Measurements from ENCODE around the gene RASAL3. TPM values are rescaled to one million over a fixed set of nuclear protein-coding genes. Genes with fewer than 3 reads are reported as not detected.
"Not testable (repeated sequence)": the region's sequence is repeated elsewhere in the genome, so short reads cannot be mapped to it uniquely, and the experiment has no call there.

The RASAL3 gene
- total RNA-seq, 1 donor: 66.8 TPM

DNA sequence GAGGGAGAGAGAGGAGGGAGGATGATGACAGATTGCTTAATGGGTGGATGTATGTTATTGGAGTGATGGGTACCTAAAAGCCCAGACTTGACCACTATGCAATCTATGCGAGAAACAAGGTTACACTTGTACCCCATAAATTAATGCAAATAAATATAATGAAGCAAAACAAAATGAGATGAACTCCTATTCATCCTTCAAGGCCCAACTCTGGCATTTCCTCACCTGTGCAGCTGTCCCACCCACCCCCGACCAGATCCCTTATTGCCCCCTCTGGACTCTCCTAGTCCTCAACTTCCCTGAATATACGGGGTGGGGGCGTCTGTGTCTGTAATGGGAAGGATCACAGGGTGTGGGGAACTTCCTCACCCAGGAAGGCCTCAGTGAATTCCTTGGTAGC, 10.8 kb upstream of the RASAL3 start:
- DNase-seq (ENCODE audit: low read depth in 2 of 3, low spot score in 2 of 3): no peak

DNA sequence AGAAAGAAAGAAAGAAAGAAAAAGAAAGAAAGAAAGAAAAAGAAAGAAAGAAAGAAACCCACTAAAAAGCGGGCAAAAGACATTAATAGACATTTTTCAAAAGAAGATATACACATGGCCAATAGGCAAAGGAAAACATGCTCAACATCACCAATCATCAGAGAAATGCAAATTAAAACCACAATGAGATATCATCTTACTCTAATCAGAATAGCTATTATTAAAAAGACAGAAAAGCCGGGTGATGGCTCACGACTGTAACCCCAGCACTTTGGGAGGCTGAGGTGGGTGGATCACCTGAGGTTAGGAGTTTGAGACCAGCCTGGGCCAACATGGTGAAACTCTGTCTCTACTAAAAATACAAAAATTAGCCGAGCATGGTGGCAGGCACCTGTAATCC, 9.5 kb upstream of the RASAL3 start:
- not testable (repeated sequence) for DNase-seq (ENCODE audit: low read depth in 2 of 3, low spot score in 2 of 3)

DNA sequence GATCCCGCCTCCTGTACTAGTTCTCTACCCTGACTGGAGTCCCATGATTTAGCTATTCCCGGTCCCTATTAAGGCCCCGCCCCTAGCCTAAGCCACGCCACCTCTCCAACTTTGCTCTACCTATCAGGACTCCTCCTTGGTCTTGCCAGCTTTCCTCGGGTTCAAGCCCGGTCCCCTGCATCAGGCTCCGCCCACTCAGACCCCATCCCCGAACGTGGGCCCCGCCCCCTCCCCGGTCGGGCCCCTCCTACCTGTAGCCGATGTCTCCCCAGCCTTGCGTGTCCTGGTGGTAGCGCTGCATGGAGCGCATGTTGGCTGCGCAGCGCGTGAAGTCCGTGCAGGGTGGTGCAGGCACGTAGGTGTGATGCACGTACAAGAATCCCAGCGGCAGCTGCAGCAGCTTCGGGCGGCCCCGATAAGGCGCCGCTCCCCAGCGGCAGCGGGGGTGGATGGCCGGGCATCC, 7.3 kb upstream of the RASAL3 start:
- DNase-seq (ENCODE audit: low read depth in 2 of 3, low spot score in 2 of 3): no peak

DNA sequence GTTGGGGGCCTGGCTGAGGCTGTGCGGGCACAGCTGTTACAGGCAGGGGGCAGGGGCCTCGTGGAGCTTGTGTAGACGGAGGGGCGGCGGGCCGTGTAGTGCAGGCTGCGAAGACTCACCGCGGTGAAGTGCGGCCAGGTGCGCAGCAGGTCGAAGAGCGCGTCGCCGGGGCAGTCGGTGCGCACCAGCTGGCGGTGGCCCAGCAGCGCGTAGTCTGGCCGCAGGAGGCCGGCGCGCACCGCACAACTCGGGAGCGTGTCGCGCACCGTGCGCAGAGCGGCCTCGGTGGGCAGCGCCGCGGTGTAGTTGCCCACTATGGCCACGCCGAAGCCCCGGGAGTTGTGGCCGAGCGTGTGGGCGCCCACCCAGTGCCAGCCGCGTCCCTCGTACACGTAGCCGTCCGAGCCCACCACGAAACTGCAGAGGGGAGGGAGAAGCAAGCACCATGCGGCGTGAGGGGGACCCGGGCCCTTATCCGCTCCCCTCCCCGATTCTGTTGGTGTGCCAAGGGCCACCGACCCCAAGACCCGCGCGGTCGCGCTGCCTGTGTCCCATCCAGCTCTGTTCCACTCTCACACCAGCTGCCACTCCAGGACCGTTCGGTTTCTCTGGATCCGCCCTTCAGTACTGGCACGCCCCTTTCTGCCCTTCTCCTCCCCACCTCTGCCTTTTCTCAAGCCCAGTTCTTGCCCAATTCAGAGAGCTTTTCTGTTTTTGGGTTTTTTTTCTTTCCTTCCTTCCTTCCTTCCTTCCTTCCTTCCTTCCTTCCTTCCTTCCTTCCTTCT, 5.4 kb upstream of the RASAL3 start:
- peak in 2 of 3 donors; percentile 63 to 75 for DNase-seq (ENCODE audit: low read depth in 2 of 3, low spot score in 2 of 3)

DNA sequence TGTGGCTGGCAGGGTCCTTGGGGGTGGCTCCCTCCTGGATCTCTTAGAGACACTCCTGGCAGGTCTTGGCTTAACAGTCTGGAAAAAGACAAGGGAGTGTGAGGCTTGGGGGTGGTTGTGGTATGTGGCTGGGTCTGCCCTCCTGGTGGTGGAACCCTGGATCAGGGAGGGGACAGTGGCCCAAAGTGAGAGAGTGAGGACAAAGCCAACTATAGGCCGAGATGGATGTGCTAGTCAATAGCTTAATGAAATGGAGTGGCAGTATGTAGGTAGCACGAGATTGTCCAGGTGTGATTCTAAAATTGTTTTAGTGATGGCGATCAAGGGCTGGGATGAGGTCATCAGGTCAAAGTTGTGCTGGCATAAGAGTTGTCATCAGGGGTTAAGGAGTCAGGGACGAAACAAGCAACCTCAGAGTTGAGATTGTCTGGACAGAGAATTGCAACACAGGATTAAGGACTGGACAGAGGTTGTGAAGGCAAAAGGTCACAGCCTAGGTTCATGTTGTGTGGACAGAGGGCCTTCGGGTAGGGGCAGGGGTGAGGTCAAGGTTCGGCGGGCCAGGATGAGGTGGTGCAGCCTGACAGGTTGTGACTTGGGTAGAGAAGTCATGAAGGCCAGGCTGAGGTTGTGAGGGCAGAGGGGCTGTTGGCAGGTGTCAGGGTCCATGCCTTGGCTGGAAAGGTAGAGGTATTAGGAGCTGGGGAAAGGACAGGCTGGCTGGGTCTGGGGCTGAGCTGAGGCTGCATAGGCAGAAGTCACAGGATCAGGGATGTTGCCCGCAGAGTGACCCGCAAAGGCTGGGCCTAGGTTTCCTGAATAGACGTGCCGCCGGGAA, 4.5 kb upstream of the RASAL3 start:
- DNase-seq (ENCODE audit: low read depth in 2 of 3, low spot score in 2 of 3): no peak

DNA sequence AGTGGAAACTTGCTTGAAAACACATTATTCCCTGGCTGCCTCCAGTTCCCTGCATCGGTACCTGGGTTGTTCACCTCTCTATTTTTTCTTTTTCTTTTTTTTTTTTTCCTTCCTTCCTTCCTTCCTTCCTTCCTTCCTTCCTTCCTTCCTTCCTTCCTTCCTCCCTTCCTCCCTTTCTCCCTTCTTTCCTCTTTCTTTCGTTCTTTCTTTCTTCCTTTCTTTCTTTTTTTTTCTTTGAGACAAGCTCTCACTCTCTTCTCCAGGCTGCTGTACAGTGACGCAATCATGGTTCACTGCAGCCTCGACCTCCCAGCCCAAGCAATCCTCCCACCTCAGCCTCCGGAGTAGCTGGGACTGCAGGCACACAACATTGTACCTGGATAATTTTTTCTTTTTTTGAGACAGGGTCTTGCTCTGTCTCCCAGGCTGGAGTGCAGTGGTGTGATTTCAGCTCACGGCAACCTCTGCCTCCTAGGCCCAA, 3.4 kb upstream of the RASAL3 start:
- DNase-seq (ENCODE audit: low read depth in 2 of 3, low spot score in 2 of 3): no peak

DNA sequence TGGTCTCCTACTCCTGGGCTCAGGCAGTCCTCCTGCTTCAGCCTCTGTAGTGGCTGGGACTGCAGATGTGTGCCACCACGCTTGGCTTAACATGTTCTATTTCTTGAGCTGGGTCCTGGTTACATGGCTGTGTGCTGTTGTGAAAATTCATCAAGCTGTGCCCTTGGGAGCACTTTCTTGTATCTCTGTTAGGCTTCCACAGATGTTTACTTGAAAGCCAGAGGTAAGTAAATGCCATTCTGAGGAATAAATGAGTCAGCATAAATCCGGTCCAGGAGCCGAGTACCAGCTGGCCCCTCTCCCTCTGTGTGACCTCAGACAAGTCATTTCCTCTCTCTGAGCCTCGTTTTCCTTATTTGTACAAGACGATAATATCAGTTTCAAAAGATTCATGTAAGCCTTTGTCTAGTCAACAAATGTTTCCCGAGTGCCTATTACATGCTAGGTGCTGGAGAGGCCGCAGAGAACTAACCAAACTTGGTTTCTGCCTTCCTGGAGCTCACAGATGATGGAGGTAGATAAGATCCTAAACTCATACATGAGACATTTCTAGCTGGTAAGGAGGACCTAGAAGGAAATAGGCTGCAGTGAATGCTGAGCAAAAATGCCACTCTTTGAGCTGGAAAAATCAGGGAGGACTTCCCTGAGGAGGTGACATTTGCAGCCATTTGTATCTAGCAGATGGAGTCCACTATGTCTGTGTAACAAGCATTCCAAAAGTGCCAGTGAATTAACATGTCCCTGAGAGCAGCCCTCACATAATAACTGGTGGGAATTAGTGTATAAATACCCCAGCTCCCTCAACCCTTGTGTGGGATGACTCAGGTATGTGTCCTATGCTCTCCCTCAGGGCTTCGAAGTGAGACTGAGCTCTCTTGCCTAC, 2.7 kb upstream of the RASAL3 start:
- DNase-seq (ENCODE audit: low read depth in 2 of 3, low spot score in 2 of 3): peak in 2 of 3 donors; percentile 90 to 96

DNA sequence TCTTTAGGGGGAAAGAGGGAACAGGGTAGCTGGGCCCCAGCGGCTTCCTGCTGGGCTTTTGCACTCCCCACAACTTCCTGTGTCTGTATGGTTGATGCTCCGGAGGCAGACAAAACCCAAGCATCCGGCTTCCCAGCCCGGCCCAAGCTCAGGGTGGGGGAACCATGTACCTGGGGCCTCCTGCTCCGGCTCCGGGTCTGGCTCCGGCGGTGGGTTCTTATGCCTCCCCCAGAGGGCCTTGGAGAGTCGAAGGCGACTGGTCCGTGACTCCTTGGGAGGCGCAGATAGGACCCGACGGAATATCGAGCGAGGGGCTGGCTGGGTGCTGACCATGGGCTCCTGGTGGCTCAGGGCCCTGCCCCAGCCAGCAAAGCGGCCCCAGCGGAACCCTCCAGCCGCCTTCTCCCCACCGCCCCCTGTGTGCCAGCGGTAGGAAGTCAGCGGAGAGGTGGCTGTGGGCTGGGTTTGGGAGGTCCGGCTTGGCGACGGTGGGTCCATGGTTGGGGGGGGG, 428 bp downstream of the RASAL3 start:
- DNase-seq (ENCODE audit: low read depth in 2 of 3, low spot score in 2 of 3): peak; percentile 57 to 86 (median 81)

DNA sequence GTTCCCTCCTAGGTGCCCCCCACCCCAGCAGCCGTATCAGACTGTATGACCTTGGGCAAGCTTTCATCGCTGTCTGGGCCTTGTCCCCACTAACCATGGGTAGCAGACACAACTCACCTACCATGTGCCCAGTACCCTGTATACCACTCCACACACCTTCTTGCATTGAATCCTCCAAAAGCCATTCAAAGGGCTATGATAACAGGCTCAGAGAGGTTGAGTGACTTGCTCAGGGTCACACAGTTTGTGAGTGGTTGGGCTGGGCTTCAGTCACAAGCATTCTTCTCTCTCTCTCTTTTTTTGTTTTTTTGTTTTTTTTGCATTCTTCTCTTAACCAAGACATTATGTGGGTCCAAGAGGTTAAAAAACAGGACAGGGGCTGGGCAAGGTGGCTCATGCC, 2.6 kb downstream of the RASAL3 start:
- no peak for DNase-seq (ENCODE audit: low read depth in 2 of 3, low spot score in 2 of 3)

DNA sequence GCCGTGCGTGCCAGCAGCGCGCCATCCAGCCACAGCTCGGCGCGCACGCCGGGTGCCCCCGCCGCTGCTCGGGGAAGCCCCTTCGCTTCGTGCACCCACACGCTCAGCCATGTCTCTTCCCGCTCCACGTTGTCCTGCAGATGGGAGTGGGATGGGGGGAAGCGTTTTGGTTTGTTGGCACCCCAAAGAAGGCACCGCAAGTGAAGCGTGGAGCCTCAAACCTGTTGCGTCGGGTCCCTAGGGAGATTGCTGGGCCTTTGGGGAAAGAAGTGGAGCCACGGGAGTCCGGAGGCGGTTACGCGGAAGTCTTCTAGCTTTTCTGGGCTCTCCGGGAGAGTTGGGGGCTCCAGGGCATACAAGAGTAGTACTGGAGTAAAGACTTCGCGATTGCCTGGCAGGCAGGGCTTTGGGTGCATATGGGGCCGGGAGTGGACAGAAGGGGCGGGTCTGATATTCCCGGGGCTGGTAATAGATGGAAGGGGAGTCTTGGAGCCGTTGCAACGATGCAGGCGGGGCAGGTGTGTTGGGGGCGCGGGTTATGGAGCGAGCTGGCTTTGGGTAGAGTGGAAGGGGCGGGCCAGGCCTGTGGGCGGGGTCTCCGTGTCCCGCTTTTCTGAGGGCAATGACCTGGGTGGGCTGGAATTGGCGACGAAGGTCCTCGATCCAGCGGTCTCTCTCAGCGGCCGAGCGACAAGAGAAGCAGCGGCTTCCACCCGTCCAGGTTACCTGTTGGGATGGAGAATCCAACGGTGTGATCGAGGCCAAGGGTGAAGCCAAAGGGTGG, 6.5 kb downstream of the RASAL3 start:
- no peak for DNase-seq (ENCODE audit: low read depth in 2 of 3, low spot score in 2 of 3)

DNA sequence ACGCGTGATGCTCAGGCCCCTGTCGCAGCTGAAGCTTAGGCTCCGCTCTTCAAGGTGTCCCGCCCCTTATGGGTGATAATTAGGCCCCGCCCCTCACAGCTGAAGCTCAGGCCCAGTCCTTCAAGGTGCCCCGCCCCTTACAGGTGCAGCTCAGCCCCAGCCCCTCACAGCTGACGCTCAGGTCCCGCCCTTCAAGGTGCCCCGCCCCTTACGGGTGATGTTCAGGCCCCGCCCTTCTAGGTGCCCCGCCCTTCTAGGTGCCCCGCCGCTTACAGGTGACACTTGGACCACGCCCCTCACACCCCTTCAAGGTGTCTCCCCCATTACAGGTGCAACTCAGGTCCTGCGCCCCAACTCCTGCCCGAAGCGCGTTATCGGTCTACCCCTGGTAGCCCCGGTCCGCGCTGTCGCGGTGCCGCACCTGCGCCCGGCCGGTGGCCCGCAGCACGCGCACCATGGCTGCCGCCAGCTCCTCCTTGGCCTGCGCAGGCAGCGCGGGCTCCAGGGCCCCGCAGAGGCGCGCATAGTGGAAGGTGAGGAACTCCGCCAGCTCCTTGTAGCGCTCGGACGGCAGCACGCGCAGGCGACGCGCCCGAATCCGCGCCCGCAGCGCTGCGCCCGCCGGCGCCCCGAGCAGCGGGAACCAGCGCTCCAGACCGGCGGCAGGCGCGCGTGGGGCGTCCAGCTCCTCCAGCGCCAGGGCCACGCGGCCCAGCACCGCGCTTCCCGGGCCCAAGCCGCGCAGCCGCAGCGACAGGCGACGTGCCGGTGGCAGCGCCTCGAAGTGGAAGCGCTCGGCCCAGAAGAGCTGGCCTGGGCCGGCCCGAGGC, 7.3 kb downstream of the RASAL3 start:
- DNase-seq (ENCODE audit: low read depth in 2 of 3, low spot score in 2 of 3): no peak

DNA sequence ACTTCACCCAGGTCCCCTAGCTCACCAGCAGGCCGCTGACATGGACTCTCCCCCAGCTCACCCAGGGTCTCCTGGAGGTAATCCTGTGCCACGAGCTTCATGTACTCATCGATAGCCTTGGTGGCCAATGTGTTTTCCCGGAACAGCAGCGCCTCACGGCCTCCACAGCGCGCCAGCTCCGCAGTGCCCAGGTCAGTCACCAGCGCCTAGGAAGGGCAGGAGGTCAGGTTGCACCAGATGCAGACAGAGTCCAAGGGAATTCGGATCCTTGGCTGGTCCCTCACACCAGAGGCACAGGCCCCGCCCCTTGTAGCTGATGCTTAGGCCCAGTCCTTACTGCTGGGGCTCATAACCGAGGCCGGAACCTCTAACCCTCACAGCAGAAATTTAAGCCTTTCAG, 7.9 kb downstream of the RASAL3 start:
- DNase-seq (ENCODE audit: low read depth in 2 of 3, low spot score in 2 of 3): no peak

DNA sequence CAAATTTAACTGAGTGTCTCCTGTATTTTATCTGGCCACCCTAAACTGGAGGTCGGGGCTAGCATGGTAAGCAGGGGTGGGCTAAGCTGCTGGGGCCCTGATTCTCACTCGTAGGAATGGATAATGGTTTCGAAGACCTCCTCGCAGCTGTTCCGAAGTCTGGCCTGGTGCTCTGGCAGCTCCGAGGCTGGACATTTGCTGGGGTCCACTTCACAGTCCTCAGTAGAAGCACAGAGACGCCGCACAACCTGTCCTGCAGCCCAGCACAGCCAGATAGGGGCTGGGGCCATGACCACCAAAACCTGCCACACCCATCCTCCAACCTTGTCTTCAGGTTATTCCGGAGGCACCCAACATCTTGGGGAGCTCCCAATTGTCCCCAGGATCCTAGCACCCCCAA, 8.3 kb downstream of the RASAL3 start:
- no peak for DNase-seq (ENCODE audit: low read depth in 2 of 3, low spot score in 2 of 3)

DNA sequence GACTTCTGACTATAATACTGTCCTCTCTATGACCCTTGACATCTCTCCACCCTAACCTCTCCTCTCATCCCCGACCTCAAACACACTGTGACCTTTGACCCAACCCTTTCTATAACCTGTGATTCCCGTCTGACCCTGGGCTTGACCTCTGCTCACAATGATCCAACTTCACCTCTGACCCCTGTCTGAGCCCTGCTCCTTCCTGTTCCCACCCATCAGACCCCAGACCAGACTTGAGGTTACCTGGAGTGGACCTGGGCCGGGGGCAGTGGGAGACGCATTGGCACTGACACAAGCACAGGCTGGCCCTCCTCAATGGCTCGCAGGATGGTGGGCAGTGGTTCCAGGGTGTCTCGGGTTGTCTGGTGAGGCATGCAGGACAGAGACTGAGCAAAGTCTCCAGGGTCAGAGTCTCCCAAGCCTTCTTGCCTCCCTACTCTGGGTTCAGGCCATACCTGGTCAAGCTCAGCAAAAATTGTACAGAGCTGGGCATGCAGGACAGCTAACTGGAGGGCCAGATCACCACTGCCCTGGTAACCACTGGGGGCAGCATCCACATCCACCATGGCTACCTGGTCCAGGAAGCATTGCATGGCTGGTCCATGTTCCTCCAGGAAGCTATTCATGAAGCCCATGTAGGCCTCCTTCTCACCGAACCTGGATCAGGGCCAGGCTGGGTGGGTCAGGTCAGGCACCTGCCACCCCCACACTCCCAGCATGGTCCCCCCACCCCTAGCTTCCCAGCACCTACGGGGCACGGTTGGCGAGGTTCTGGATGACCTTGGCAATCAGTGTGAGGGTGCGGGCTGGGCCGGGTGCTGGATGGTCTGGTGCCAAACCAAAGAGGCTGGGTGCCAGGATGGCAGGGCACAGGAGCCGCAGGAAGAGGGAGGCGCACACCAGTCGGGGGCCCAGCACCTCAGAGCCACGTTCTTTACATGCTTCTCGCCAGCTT, 10.2 kb downstream of the RASAL3 start:
- DNase-seq (ENCODE audit: low read depth in 2 of 3, low spot score in 2 of 3): no peak

DNA sequence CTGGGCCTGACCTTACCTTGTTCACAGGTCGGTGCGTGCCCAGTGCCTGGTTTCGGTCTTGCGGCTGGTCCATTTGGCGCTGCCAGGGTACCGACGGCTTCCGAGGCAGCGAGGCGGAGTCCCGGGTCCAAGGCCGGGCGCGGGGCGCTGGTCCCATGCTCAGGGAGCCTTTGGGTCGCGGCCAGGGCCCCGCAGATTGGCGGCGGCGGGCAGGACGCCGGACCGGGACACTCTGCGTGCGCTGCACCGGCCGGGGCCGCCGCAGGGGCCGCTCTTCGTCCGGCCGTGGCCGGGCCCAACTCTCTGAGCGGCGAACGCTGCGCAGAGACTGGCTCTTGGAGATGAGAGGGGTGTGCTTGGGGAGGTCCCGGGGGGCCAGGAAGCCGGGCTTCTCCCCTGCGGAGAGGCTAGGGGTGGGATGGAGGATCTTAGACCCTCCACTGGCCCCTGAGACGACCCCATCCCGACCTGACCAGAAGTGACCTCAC, 11.2 kb downstream of the RASAL3 start:
- no peak for DNase-seq (ENCODE audit: low read depth in 2 of 3, low spot score in 2 of 3)

DNA sequence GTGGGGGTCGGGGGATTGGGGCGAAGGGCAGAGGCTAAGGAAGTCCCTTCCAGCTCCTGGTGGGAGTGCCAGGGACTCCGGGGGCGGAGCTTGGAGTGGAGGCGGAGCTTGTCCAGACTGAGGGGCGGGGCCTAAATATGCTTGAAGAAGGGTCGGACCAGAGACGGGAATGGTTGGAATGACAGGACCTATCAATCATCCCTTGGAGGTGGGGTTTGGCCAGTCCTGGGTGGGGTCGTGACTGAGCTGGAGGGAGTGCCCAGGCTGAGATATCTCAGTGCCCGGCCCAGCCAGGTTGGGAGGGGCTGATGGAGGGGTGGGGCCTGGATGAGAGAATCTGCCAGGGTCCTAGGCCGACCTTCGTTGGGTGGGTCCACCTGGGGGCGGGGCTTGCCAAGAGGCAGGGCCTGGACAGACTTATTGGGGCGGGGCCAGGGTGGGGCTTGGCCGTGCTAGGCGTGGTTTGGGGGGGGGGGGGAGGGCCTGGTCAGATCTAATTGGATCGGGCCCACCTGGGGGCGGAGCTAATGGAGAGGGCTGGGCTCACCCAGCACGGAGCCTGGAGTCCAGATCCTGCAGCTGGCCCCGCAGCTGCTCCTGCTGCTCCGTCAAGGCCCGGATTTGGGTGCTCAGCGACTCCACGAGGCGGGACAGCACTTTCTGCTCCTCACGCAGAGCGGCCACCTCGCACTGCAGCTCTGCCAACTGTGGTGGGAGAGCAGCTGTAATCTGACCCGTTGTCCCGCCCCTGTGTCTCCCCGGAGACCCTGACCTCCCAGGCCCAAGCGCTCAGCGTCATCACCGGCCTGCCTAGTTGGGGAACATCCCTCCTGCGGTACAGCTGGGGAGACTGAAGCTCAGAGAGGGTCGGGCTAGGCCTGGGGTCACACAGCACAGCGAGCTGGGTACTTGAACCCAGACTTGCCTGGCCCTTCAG, 12.0 kb downstream of the RASAL3 start:
- peak in 1 of 3 donors; percentile 44 for DNase-seq (ENCODE audit: low read depth in 2 of 3, low spot score in 2 of 3)

DNA sequence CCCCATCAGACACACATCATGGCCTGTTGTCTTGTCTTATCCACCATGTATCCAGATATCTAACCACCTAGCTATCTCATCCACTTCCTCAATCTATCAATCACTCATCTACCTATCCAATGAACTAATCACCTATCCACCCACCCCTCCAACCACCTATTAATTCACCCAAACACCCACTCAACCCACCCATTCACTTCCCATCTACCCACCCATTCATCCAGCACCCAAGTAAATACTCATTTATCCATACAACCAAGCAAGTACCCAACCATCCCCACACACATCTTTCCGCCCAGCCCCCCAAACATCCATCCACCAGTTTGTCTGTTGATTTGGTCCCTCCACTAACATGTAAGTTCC, 13.8 kb downstream of the RASAL3 start:
- no peak for DNase-seq (ENCODE audit: low read depth in 2 of 3, low spot score in 2 of 3)
